Measurements from ENCODE around the gene MCTP1. TPM values are rescaled to one million over a fixed set of nuclear protein-coding genes. Genes with fewer than 3 reads are reported as not detected.

Gene MCTP1
- total and polyA plus RNA-seq, 9 of the 15 experiments (the other 6 are each of a cell fraction or from before 2014, with no cell fraction given), result 0.04 to 0.93 (median 0.06) TPM; not detected in 4

GRCh38 chr5:95298651-95299050 lies 13.8 kb upstream of the MCTP1 start:
- WGBS (ENCODE audit: insufficient coverage, low coverage, missing lambda C conversion rate), result 0% methylated on average over 1 of the region's 1 CpG
- no peak overlapping the region for H3K4me3 ChIP-seq
- DNase-seq (ENCODE audit: extremely low read depth in 1 of 4, low spot score in 3 of 4), result no peak
- ChIA-PET CTCF (ENCODE audit: low intra/inter-chr PET ratio) (no interaction called here), POLR2A (interaction anchor here (0.6 kb wide), 1 partner anchor 160 kb away, joined by 3 read pairs; no protein-coding TSS in a partner anchor)
- FAIRE-seq, result no peak
- no peaks in the 10 kb centered on the region for H3K4me1 ChIP-seq (replicated peaks in 1 of 2; ENCODE audit: control insufficient read depth in 2 of 2, insufficient read depth in 2 of 2, low read length in 2 of 2)
- H3K27me3 ChIP-seq (ENCODE audit: control insufficient read depth in 2 of 2, insufficient read depth in 2 of 2, low read length in 2 of 2), result no peaks in the 10 kb centered on the region
- H3K9ac ChIP-seq (ENCODE audit: insufficient read depth in 1 of 2, low read depth in 2 of 2, low read length in 2 of 2), result no peak overlapping the region
- ATAC-seq, result no peak
- H3K9me1 ChIP-seq (ENCODE audit: control insufficient read depth, insufficient read depth, low read length), result no peaks in the 10 kb centered on the region
- H3K36me3 ChIP-seq (ENCODE audit: control insufficient read depth, insufficient read depth, low read length), result no peaks in the 10 kb centered on the region
- TF ChIP-seq ZNF23 (CRISPR knock-in tag; IDR thresholded peaks at IDR 0.05) (no peak), ELF2 (CRISPR knock-in tag; IDR thresholded peaks at IDR 0.05) (no peak), BRD9 (IDR thresholded peaks at IDR 0.05; ENCODE audit: low read depth, partially characterized antibody) (no peak), TEAD4 (IDR thresholded peaks at IDR 0.05; ENCODE audit: low read length) (no peak), TEAD4 (CRISPR knock-in tag; IDR thresholded peaks at IDR 0.05; ENCODE audit: borderline replicate concordance) (no peak), ZBTB49 (CRISPR knock-in tag; IDR thresholded peaks at IDR 0.05; ENCODE audit: borderline replicate concordance) (no peak), FUS (optimal IDR thresholded peaks at IDR 0.05; ENCODE audit: low read depth, low read length) (no peak), TAL1 (IDR thresholded peaks at IDR 0.05) (no peak)
- BruUV-seq (replicated peaks), result no TSS peak
- intact Hi-C loops (cut with micrococcal nuclease) (no loop called here), in situ Hi-C loops (cut with MboI) (no loop called here)
- no peak overlapping the region for H3K27ac ChIP-seq (ENCODE audit: extremely low read depth, low read depth, low read length)
- H3K79me2 ChIP-seq (ENCODE audit: control insufficient read depth, insufficient read depth, low read length), result no peaks in the 10 kb centered on the region
- H2AFZ ChIP-seq (ENCODE audit: low read depth, low read length), result no peak overlapping the region
- H4K20me1 ChIP-seq (replicated peaks; ENCODE audit: control insufficient read depth, insufficient read depth, low read length), result no peaks in the 10 kb centered on the region
- no peak overlapping the region for H3K4me2 ChIP-seq (ENCODE audit: insufficient read depth, low read length)
- H3K9me3 ChIP-seq (replicated peaks; ENCODE audit: control insufficient read depth, insufficient read depth, low read depth, low read length), result no peaks in the 10 kb centered on the region
